ENCODE results near the gene XIRP2.

GRCh38 chr2:166972002-166972401, 83.7 kb downstream of the XIRP2 start:
- TF ChIP-seq POLR2A (IDR thresholded peaks at IDR 0.05; ENCODE audit: extremely low read depth, insufficient read length) (no peak), CTCF (IDR thresholded peaks at IDR 0.05; ENCODE audit: low read depth, low read length) (no peak), MAX (IDR thresholded peaks at IDR 0.05; ENCODE audit: low read depth, low read length) (no peak)
